ENCODE measurements around the gene GOLPH3. TPM values are rescaled to one million over a fixed set of nuclear protein-coding genes. Genes with fewer than 3 reads are reported as not detected.

Gene GOLPH3
- polyA plus RNA-seq, 1 donor from 2014 or later, result 75.8 TPM

DNA sequence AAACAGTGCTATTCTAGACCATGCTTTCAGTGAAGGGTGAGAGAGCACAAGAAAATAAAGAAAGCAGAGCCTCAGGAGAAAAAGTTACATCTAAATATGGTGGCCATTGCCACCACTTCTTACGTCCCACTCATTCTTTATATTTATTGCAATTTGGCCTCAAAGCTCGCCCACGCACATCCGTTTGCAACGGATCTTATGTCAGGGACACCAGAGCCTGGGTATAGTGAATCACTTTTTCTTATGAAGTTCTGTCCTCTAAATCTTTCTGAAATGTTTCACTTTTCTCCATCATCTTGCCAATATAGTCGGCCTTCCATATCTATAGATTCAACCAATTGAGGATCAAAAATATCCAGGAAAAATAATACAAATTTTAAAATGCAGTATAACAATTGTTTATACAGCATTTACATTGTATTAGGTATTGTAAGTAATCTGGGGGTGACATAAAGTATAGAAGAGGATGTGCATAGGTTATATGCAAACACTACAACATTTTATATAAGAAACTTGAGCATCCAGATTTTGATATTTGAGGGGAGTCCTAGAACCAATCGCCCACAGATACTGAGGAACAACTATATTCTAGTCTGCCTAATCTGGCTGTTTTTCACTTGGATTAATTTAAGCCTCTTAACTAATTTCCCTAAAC lies 35.2 kb downstream of the GOLPH3 start:
- peaks cover 12% of the 10 kb centered on the region for H3K79me2 ChIP-seq (replicated peaks; ENCODE audit: insufficient read depth, low read length)
- H3K9me3 ChIP-seq (ENCODE audit: low read length), result no peaks in the 10 kb centered on the region
- H3K4me3 ChIP-seq (ENCODE audit: low read length), result no peak overlapping the region
- H2AFZ ChIP-seq (ENCODE audit: low read depth, low read length), result no peak overlapping the region
- no peaks in the 10 kb centered on the region for H3K27me3 ChIP-seq (ENCODE audit: insufficient read depth, low read depth, low read length)
- H3F3A ChIP-seq (ENCODE audit: insufficient read depth, low read length, poor library complexity, severe bottlenecking), result no peaks in the 10 kb centered on the region
- H3K9ac ChIP-seq (ENCODE audit: low read length), result no peak overlapping the region
- H4K20me1 ChIP-seq (ENCODE audit: insufficient read depth), result no peaks in the 10 kb centered on the region
- no peaks in the 10 kb centered on the region for H3K36me3 ChIP-seq (ENCODE audit: insufficient read depth, low read length)
- TF ChIP-seq EZH2 (IDR thresholded peaks at IDR 0.05; ENCODE audit: borderline replicate concordance, insufficient read depth, low read length, poor library complexity, severe bottlenecking) (no peak), POLR2AphosphoS5 (IDR thresholded peaks at IDR 0.05) (no peak), MXI1 (conservative IDR thresholded peaks at IDR 0.05; ENCODE audit: poor library complexity, severe bottlenecking) (no peak), SMC3 (conservative IDR thresholded peaks at IDR 0.05; ENCODE audit: poor library complexity) (no peak), RAD21 (conservative IDR thresholded peaks at IDR 0.05) (no peak), EP300 (conservative IDR thresholded peaks at IDR 0.05; ENCODE audit: poor library complexity, severe bottlenecking) (no peak), TAF1 (IDR thresholded peaks at IDR 0.05; ENCODE audit: low read depth) (no peak)
- TF ChIP-seq, protein P1, sequence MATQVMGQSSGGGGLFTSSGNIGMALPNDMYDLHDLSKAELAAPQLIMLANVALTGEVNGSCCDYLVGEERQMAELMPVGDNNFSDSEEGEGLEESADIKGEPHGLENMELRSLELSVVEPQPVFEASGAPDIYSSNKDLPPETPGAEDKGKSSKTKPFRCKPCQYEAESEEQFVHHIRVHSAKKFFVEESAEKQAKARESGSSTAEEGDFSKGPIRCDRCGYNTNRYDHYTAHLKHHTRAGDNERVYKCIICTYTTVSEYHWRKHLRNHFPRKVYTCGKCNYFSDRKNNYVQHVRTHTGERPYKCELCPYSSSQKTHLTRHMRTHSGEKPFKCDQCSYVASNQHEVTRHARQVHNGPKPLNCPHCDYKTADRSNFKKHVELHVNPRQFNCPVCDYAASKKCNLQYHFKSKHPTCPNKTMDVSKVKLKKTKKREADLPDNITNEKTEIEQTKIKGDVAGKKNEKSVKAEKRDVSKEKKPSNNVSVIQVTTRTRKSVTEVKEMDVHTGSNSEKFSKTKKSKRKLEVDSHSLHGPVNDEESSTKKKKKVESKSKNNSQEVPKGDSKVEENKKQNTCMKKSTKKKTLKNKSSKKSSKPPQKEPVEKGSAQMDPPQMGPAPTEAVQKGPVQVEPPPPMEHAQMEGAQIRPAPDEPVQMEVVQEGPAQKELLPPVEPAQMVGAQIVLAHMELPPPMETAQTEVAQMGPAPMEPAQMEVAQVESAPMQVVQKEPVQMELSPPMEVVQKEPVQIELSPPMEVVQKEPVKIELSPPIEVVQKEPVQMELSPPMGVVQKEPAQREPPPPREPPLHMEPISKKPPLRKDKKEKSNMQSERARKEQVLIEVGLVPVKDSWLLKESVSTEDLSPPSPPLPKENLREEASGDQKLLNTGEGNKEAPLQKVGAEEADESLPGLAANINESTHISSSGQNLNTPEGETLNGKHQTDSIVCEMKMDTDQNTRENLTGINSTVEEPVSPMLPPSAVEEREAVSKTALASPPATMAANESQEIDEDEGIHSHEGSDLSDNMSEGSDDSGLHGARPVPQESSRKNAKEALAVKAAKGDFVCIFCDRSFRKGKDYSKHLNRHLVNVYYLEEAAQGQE (IDR thresholded peaks at IDR 0.05; ENCODE audit: borderline replicate concordance), result no peak
- TF ChIP-seq, protein P2, sequence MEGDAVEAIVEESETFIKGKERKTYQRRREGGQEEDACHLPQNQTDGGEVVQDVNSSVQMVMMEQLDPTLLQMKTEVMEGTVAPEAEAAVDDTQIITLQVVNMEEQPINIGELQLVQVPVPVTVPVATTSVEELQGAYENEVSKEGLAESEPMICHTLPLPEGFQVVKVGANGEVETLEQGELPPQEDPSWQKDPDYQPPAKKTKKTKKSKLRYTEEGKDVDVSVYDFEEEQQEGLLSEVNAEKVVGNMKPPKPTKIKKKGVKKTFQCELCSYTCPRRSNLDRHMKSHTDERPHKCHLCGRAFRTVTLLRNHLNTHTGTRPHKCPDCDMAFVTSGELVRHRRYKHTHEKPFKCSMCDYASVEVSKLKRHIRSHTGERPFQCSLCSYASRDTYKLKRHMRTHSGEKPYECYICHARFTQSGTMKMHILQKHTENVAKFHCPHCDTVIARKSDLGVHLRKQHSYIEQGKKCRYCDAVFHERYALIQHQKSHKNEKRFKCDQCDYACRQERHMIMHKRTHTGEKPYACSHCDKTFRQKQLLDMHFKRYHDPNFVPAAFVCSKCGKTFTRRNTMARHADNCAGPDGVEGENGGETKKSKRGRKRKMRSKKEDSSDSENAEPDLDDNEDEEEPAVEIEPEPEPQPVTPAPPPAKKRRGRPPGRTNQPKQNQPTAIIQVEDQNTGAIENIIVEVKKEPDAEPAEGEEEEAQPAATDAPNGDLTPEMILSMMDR (IDR thresholded peaks at IDR 0.05; ENCODE audit: poor library complexity, severe bottlenecking), result no peak
- H3K4me2 ChIP-seq (ENCODE audit: low read length), result no peak overlapping the region
- no peaks in the 10 kb centered on the region for H3K9me2 ChIP-seq (ENCODE audit: insufficient read depth, low read length)
- no peak overlapping the region for H3K27ac ChIP-seq (ENCODE audit: low read length)

DNA sequence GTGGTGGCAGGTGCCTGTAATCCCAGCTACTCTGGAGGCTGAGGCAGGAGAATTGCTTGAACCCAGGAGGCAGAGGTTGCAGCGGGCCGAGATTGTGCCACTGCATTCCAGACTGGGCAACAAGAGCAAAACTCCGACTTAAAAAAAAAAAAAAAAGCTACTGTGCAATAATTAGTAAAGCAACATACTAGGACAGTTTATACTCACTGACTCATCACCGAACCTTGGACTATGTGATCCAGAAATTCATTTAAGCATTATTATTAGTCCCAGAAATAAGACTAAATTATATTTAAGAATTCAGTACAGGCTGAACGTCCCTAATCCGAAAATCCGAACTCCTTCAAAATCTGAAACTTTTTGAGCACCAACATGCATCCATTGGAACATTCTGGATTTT lies 37.8 kb downstream of the GOLPH3 start:
- no peak overlapping the region for H2AFZ ChIP-seq (ENCODE audit: low read depth, low read length)
- no peaks in the 10 kb centered on the region for H3F3A ChIP-seq (ENCODE audit: insufficient read depth, low read length, poor library complexity, severe bottlenecking)
- no peak overlapping the region for H3K27ac ChIP-seq (ENCODE audit: low read length)
- no peak overlapping the region for H3K9ac ChIP-seq (ENCODE audit: low read length)
- H3K4me2 ChIP-seq (ENCODE audit: low read length), result no peak overlapping the region
- no peaks in the 10 kb centered on the region for H3K9me2 ChIP-seq (ENCODE audit: insufficient read depth, low read length)
- no peaks in the 10 kb centered on the region for H3K36me3 ChIP-seq (ENCODE audit: insufficient read depth, low read length)
- H3K27me3 ChIP-seq (ENCODE audit: insufficient read depth, low read depth, low read length), result no peaks in the 10 kb centered on the region
- TF ChIP-seq EZH2 (IDR thresholded peaks at IDR 0.05; ENCODE audit: borderline replicate concordance, insufficient read depth, low read length, poor library complexity, severe bottlenecking) (no peak), RAD21 (conservative IDR thresholded peaks at IDR 0.05) (no peak), SMC3 (conservative IDR thresholded peaks at IDR 0.05; ENCODE audit: poor library complexity) (no peak), TAF1 (IDR thresholded peaks at IDR 0.05; ENCODE audit: low read depth) (no peak), POLR2AphosphoS5 (IDR thresholded peaks at IDR 0.05) (no peak), EP300 (conservative IDR thresholded peaks at IDR 0.05; ENCODE audit: poor library complexity, severe bottlenecking) (no peak), MXI1 (conservative IDR thresholded peaks at IDR 0.05; ENCODE audit: poor library complexity, severe bottlenecking) (no peak)
- TF ChIP-seq, protein P1 (IDR thresholded peaks at IDR 0.05; ENCODE audit: borderline replicate concordance), result no peak
- TF ChIP-seq, protein P2 (IDR thresholded peaks at IDR 0.05; ENCODE audit: poor library complexity, severe bottlenecking), result no peak
- H4K20me1 ChIP-seq (ENCODE audit: insufficient read depth), result no peaks in the 10 kb centered on the region
- H3K79me2 ChIP-seq (replicated peaks; ENCODE audit: insufficient read depth, low read length), result peaks cover 6% of the 10 kb centered on the region
- H3K9me3 ChIP-seq (ENCODE audit: low read length), result no peaks in the 10 kb centered on the region
- no peak overlapping the region for H3K4me3 ChIP-seq (ENCODE audit: low read length)

All from neural cell (in vitro differentiated cells).